HG03558 (cell line): ENCODE data around the gene ZCCHC14.

ENCODE experiments used
- ATAC-seq: cut with Tn5 transposase; IDR thresholded peaks from one replicate; pipeline ENCODE4 v1.9.1; 2021; ENCODE audit warnings: moderate number of reproducible peaks; ENCODE audit not compliant: unreplicated experiment; ENCODE audit errors: extremely low read depth

The ZCCHC14 gene

DNA sequence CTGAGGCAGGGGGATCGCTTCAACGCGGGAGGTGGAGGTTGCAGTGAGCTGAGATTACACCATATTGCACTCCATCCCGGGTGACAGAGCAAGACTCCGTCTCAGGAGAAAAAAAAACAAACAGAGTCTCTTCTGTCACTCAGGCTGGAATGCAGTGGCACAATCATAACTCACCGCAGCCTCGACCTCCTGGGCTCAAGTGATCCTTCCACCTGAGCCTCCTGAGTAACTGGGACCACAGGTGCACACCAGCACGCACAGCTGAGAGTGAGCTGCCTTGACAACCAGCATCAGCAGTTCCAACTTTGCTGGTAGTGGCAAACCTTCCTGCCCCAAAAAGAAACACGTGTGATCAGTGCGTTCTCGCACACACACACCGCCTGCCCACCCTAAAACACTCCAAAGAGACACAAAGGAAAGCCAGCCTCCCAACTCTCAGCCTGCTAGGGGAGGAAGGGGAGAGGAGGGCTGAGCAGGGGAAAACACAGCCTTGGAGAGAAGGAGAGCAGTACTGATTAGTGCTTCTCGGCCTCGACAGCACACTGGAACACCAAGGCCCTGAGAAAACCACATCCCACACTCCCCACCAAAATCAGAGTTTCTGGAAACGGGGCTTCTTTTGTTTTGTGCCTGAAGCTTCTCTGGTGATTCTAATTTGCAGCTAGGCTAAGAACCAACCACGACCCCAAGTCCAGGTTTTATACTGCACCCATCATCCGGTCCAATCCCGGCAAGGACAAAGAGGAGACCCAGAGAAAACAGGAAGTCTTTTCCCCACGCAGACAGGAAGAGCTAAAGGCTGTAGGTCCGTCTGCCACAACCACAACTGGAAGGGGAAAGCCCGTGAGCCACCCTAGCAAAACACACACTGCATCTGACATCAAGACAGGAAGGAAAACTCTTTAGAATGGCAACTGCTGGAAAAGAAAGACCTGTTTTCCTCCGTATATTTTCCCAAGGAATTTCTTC lies 28.8 kb downstream of the ZCCHC14 start:
- ATAC-seq: no peak

GRCh38 chr16:87461466-87461991 lies 31.3 kb downstream of the ZCCHC14 start:
- no peak for ATAC-seq

DNA sequence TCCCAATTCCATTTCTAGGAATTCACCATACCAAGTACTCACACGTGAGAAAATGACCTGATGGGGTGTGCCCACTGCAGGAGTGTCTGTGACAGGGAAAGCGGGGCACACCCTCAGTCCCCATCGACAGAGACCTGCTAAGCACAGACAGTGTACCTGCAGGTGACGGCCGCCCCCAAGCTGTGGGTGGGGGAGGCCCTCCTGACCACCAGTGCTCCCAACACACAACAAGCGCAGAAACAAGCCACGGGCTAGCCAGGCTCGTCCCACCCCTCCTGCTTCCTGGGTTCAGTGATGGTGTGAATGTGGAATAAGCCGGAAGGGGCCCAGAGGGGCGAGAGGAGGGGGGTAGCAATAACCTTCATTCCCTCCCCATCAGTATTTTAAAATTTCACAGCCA lies 31.9 kb downstream of the ZCCHC14 start:
- ATAC-seq: no peak

DNA sequence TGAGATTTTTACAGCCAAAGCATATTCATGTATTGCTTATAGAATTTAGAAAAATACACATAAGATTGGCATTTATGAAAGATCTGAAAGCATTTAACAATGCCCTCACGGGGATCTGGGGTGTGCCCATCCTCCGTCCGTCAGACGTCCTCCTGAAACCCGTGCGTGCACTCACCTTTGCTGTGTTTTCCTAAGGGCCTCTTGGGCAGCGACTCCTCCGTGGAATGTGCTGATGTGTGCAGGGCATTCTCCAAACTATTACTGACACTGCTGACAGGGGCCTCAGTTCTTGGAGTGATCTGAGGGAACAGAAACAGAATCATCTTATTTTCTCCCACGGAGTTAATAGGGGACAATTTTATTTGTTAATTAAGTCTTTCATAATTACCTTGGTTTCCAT lies 33.0 kb downstream of the ZCCHC14 start:
- ATAC-seq: no peak

DNA sequence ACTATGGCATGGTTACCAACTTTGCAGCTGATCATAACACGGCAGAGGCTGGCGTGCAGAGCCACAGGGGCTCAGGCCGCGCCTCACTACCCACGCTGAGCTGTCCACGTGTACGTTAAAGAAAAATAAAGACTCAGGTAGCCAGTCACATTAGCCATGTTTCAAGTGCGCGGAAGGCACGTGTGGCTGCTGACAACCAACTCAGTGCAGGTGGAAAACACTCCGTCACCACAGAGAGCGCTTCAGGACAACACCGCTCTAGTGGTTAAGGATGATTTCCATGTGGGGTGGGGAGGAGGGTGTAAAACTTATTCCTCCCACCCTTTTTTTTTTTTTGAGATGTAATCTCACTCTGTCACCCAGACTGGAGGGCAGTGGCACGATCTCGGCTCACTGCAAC lies 33.8 kb downstream of the ZCCHC14 start:
- no peak for ATAC-seq

- ATAC-seq: no peak
These were observed 34.4 kb downstream of the ZCCHC14 start for GRCh38 chr16:87458424-87458915.

DNA sequence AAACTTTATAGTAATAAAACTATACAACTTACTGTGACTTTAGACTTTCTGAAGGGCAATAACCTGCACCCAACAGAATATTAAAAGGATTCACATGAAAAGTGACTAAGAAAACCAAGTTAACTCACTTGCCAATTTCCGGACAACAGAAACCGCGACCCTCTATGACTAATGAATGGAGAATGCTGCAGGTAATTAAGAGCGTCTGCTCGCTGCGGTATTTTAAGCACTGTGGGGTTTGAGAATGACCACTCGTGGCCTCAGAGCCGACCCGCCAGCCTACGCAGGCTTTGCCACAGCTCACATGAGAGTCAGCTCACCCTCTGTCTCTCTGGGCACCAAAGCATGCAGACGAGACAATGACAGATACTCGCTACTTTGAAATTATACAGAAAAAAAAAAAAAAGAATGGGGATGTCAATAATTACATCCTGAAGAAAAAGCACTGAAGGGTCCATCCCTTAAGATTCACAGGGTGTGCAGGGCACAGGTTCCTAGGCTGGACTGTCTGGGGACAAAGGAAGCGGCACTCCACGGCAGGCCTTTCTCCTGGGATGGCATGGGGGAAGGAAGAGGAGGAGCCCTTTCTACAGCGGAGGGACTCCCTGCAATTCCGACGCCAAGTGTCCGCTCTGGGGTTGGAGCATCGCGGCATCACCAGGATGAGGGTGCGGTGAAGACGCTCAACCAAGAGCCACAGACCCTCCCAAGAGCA lies 35.0 kb downstream of the ZCCHC14 start:
- ATAC-seq: no peak

DNA sequence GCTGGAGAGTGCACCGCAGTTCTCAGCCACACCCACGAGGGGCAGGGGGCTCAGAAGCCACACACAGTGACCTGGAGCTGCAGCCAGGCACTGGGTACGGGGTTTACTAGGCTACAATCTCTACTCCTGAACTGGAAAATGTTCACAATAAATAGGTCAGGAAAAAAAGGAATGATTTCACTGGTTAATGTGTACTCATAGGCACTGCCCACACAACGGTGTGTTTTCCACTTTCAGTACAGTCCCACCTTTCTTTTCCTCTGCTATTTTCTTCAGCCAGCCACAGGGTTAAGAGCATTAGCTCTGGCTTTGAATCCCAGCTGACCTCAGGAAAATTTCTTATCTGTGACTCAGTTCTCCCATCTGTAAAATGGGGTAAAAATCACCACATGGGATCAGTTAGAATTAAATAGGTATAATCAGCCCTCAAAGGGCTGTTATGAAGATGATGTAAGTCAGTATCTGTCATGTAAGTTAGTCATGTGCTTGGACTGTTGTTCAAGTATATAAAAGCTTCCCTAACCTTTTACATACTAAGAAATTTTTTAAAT lies 35.7 kb downstream of the ZCCHC14 start:
- no peak for ATAC-seq

DNA sequence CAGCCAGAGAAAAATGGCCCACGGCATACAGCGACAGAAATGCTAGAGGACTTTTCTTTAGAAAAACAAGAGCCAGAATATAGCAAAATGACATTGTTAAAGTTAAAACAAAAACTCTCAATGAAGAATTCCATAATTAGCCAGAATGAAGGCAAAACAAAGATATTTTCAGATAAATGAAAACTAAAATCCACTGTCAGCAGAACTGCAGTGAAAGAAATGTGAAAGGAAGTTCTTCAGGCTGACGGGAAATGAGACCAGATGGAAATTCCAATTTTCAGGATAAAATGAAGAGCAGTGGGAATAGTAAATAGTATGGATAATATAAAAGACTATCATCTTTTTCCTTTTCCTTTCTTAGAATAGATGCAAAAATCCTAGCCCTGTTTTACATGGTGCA lies 38.4 kb downstream of the ZCCHC14 start:
- no peak for ATAC-seq

- no peak for ATAC-seq
These were observed 39.5 kb downstream of the ZCCHC14 start for GRCh38 chr16:87453326-87453725.

GRCh38 chr16:87451563-87452210 lies 41.1 kb downstream of the ZCCHC14 start:
- no peak for ATAC-seq

- ATAC-seq: no peak
These were observed 44.0 kb downstream of the ZCCHC14 start for GRCh38 chr16:87448866-87449265.

- ATAC-seq: no peak
These were observed 45.5 kb downstream of the ZCCHC14 start for GRCh38 chr16:87447323-87447722.

GRCh38 chr16:87446479-87446878 lies 46.3 kb downstream of the ZCCHC14 start:
- no peak for ATAC-seq

GRCh38 chr16:87445486-87445885 lies 47.3 kb downstream of the ZCCHC14 start:
- no peak for ATAC-seq

- no peak for ATAC-seq
These were observed 48.9 kb downstream of the ZCCHC14 start for GRCh38 chr16:87443964-87444363.

- ATAC-seq: no peak
These were observed 49.8 kb downstream of the ZCCHC14 start for GRCh38 chr16:87443016-87443415.

GRCh38 chr16:87442581-87442966 lies 50.2 kb downstream of the ZCCHC14 start:
- ATAC-seq: no peak

DNA sequence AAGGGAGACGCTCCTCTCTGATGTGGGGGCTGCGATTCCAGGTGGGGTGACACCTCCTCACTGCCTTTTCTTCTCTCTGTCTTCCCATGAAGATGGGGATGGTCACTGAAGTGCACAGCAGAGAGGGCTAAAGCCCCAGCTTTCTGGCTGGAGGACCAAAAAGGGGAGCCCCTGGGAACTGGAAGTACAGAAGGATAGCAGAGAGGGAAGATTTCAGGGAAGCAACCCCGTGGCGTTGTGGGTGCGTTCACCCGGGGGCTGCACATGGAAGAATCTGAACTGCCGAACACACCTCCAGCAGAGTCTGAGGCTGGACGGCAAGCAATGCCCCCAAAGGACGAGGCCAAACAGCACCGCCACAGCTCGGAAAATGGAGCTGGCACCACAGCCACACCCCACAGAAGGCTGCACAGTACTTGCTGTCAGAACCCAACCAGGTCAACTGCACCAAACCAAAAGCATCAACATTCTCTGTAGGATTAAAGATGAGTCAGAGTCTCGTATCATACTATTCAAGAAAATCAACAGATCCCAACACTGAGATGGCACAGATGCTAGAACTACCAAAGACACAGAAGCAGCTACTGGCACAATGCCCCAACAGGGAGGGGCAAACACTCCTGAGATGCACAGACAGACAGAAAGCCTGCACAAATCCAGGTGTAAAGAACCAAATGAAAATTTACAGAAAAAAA lies 50.8 kb downstream of the ZCCHC14 start:
- no peak for ATAC-seq

DNA sequence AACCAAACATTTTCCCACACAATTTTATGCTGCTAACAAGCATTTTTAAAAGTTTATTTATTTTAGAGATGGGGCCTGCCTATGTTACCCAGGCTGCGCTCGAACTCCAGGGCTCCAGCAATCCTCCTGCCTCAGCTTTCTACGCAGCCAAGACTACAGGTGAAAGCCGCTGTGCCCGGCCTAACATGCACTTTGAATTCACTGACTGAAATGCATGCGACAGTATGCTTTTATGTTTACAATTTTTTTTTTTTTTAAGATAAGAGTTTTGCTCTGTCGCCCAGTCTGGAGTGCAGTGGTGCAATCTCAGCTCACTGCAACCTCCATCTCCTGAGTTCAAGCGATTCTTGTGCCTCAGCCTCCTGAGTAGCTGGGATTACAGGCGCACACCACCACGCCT lies 52.9 kb downstream of the ZCCHC14 start:
- ATAC-seq: no peak
